Colonic mucosa (tissue), 4 donors: Measurements from ENCODE around the gene ATPAF1. TPM values are rescaled to one million over a fixed set of nuclear protein-coding genes. Genes with fewer than 3 reads are reported as not detected.

Source experiments
- DNase-seq: peaks from one replicate; pipeline ENCODE4 v3.0.0-alpha.2; 2020
- H3K27ac ChIP-seq: fragments of 200-600 bp; one replicate; pipeline ENCODE4 v1.8.0; 2021
- H3K27me3 ChIP-seq: fragments of 200-600 bp; one replicate; pipeline ENCODE4 v1.8.0; 2021
- H3K36me3 ChIP-seq: fragments of 200-600 bp; one replicate; pipeline ENCODE4 v1.8.0; 2021
- H3K4me1 ChIP-seq: fragments of 200-600 bp; one replicate; pipeline ENCODE4 v1.8.0; 2021; ENCODE audit warnings: mild to moderate bottlenecking
- H3K4me3 ChIP-seq: fragments of 200-600 bp; one replicate; pipeline ENCODE4 v1.8.0; 2021
- H3K9ac ChIP-seq, 2 donors: one replicate each; pipeline ENCODE4 v1.7.0; 2013; ENCODE audit warnings: control low read depth in 2 of 2, low read depth in 2 of 2, low read length in 2 of 2
- H3K9me3 ChIP-seq: fragments of 200-600 bp; one replicate; pipeline ENCODE4 v1.8.0; 2021
- CTCF ChIP-seq: fragments of 200-600 bp; IDR thresholded peaks from one replicate; pipeline ENCODE4 v1.8.0; 2022; ENCODE audit warnings: antibody characterized with exemption, mild to moderate bottlenecking
- intact Hi-C: fragments of 100-400 bp; cut with DNase I; formaldehyde crosslinking; loops from one replicate; pipeline ENCODE4 v1.14.1; 2022
- total RNA-seq, 2 donors: library from RNA; stranded (reverse); fragmentation: NEBNext Ultra II Directional in 1 of 2; extraction: Animal tissue kit (Norgen Biotek cat#: 25700) in 1 of 2; gene quantifications; one replicate each; pipeline ENCODE4 v1.2.1, GENCODE V29; 2021
- donor health status: healthy.
- donor health status: DM: no; HTN: no; CAD: no.
- donor health status: DM: no; HTN: no; CAD: no.

The ATPAF1 gene
- total RNA-seq, 2 donors from 2014 or later = 55.8 to 66.1 TPM

GRCh38 chr1:46617833-46618232 is 50.3 kb downstream of the ATPAF1 start:
- intact Hi-C loops = no loop called here

GRCh38 chr1:46617108-46617800 is 50.9 kb downstream of the ATPAF1 start:
- no peak for TF ChIP-seq CTCF
- H3K27ac ChIP-seq = peak overlapping the region; percentile 88
- peaks cover 5% of the 10 kb centered on the region for H3K4me1 ChIP-seq
- H3K36me3 ChIP-seq = no peaks in the 10 kb centered on the region
- peak overlapping the region; percentile 63 for H3K4me3 ChIP-seq
- H3K9ac ChIP-seq = peak overlapping the region; percentile 71 to 87
- no peaks in the 10 kb centered on the region for H3K9me3 ChIP-seq
- H3K27me3 ChIP-seq = no peaks in the 10 kb centered on the region
- intact Hi-C loops = no loop called here
- no peak for DNase-seq

More at GRCh38 chr1:46617833-46618232, 50.3 kb downstream of the ATPAF1 start:
- Histone ChIP-seq H3K36me3 (no peaks in the 10 kb centered on the region), H3K9me3 (no peaks in the 10 kb centered on the region), H3K4me3 (no peak overlapping the region), H3K4me1 (peaks cover 5% of the 10 kb centered on the region), H3K27ac (no peak overlapping the region), H3K9ac (no peak overlapping the region), H3K27me3 (no peaks in the 10 kb centered on the region)
- TF ChIP-seq CTCF = no peak
- no peak for DNase-seq

GRCh38 chr1:46616277-46617107 is 51.7 kb downstream of the ATPAF1 start, which contains the start of gene MOB3C:
MOB3C (minus strand) TSS chr1:46616811; CDS start chr1:46613321, 3,490 bp downstream.
- peak; percentile 87 for DNase-seq
- Histone ChIP-seq H3K4me3 (peak within 1 kb of the TSS; percentile 63), H3K4me1 (peaks cover 5% of the 10 kb centered on the region), H3K27ac (peak within 1 kb of the TSS; percentile 88), H3K9ac (peak within 1 kb of the TSS; percentile 71 to 87), H3K27me3 (no peaks in the 10 kb centered on the region), H3K9me3 (no peaks in the 10 kb centered on the region), H3K36me3 (no peaks in the 10 kb centered on the region)
- no peak for TF ChIP-seq CTCF
- intact Hi-C loops = no loop called here

- DNase-seq = no peak
- no peaks in the 10 kb centered on the region for H3K36me3 ChIP-seq
- H3K27ac ChIP-seq = peak overlapping the region; percentile 88
- peak overlapping the region; percentile 63 for H3K4me3 ChIP-seq
- H3K9ac ChIP-seq = peak overlapping the region; percentile 71 to 75
- H3K9me3 ChIP-seq = no peaks in the 10 kb centered on the region
- TF ChIP-seq CTCF = no peak
- H3K27me3 ChIP-seq = no peaks in the 10 kb centered on the region
- peaks cover 5% of the 10 kb centered on the region for H3K4me1 ChIP-seq
- intact Hi-C loops = no loop called here
Measured at GRCh38 chr1:46615735-46616134, 52.4 kb downstream of the ATPAF1 start.

- H3K4me3 ChIP-seq = peak overlapping the region; percentile 63
- intact Hi-C loops = no loop called here
- peaks cover 5% of the 10 kb centered on the region for H3K4me1 ChIP-seq
Measured at GRCh38 chr1:46615088-46615487, 53.1 kb downstream of the ATPAF1 start.

More at GRCh38 chr1:46615088-46615487, 53.1 kb downstream of the ATPAF1 start:
- no peak for TF ChIP-seq CTCF
- peaks cover under 1% of the 10 kb centered on the region for H3K36me3 ChIP-seq
- no peak overlapping the region for H3K27ac ChIP-seq
- peak overlapping the region in 1 of 2 donors; percentile 71 for H3K9ac ChIP-seq
- no peaks in the 10 kb centered on the region for H3K9me3 ChIP-seq
- no peaks in the 10 kb centered on the region for H3K27me3 ChIP-seq
- DNase-seq = no peak
